ENCODE data around the gene SNX8.

SNX8 gene

GRCh38 chr7:2219606-2220005 lies 94.6 kb downstream of the SNX8 start:
- TF ChIP-seq ZBTB7A (IDR thresholded peaks at IDR 0.05; ENCODE audit: low read depth): no peak
- no peak for TF ChIP-seq EP300 (IDR thresholded peaks at IDR 0.05; ENCODE audit: borderline replicate concordance)
- TF ChIP-seq YY1 (IDR thresholded peaks at IDR 0.05; ENCODE audit: low read depth): no peak
- TF ChIP-seq USF1 (IDR thresholded peaks at IDR 0.05): no peak
- no peak for TF ChIP-seq TEAD4 (IDR thresholded peaks at IDR 0.05)
- TF ChIP-seq REST (IDR thresholded peaks at IDR 0.05; ENCODE audit: low read depth): no peak
- no peak for TF ChIP-seq TCF12 (IDR thresholded peaks at IDR 0.05; ENCODE audit: low read depth)
- TF ChIP-seq MAX (IDR thresholded peaks at IDR 0.05): no peak
- TF ChIP-seq TAF1 (IDR thresholded peaks at IDR 0.05; ENCODE audit: low read depth): no peak
- no peak for TF ChIP-seq EGR1 (IDR thresholded peaks at IDR 0.05)
- no peak for TF ChIP-seq FOXM1 (IDR thresholded peaks at IDR 0.05; ENCODE audit: borderline replicate concordance, low read depth)
- no peak for TF ChIP-seq CEBPB (IDR thresholded peaks at IDR 0.05)

GRCh38 chr7:2219136-2219535 lies 95.1 kb downstream of the SNX8 start:
- no peak for TF ChIP-seq RAD21 (IDR thresholded peaks at IDR 0.05; ENCODE audit: low read depth)
- no peak for TF ChIP-seq USF1 (IDR thresholded peaks at IDR 0.05)
- no peak for TF ChIP-seq EP300 (IDR thresholded peaks at IDR 0.05; ENCODE audit: borderline replicate concordance)
- no peak for TF ChIP-seq NFIC (IDR thresholded peaks at IDR 0.05)
- no peak for TF ChIP-seq ZBTB7A (IDR thresholded peaks at IDR 0.05; ENCODE audit: low read depth)
- no peak for TF ChIP-seq EGR1 (IDR thresholded peaks at IDR 0.05)
- TF ChIP-seq FOXM1 (IDR thresholded peaks at IDR 0.05; ENCODE audit: borderline replicate concordance, low read depth): no peak
- no peak for TF ChIP-seq CEBPB (IDR thresholded peaks at IDR 0.05)
- no peak for TF ChIP-seq TEAD4 (IDR thresholded peaks at IDR 0.05)
- no peak for TF ChIP-seq REST (IDR thresholded peaks at IDR 0.05; ENCODE audit: low read depth)
- TF ChIP-seq TCF12 (IDR thresholded peaks at IDR 0.05; ENCODE audit: low read depth): no peak
- no peak for TF ChIP-seq YY1 (IDR thresholded peaks at IDR 0.05; ENCODE audit: low read depth)
- no peak for TF ChIP-seq MAX (IDR thresholded peaks at IDR 0.05)
- TF ChIP-seq TAF1 (IDR thresholded peaks at IDR 0.05; ENCODE audit: low read depth): no peak
- no peak for TF ChIP-seq CREB1 (IDR thresholded peaks at IDR 0.05; ENCODE audit: low read depth)

GRCh38 chr7:2218444-2218785 lies 95.8 kb downstream of the SNX8 start:
- TF ChIP-seq NFIC (IDR thresholded peaks at IDR 0.05) (no peak), EP300 (IDR thresholded peaks at IDR 0.05; ENCODE audit: borderline replicate concordance) (no peak), ZBTB7A (IDR thresholded peaks at IDR 0.05; ENCODE audit: low read depth) (no peak), TCF12 (IDR thresholded peaks at IDR 0.05; ENCODE audit: low read depth) (no peak), EGR1 (IDR thresholded peaks at IDR 0.05) (no peak), MAX (IDR thresholded peaks at IDR 0.05) (no peak), CREB1 (IDR thresholded peaks at IDR 0.05; ENCODE audit: low read depth) (no peak), TEAD4 (IDR thresholded peaks at IDR 0.05) (no peak), FOXM1 (IDR thresholded peaks at IDR 0.05; ENCODE audit: borderline replicate concordance, low read depth) (no peak), RAD21 (IDR thresholded peaks at IDR 0.05; ENCODE audit: low read depth) (no peak), CEBPB (IDR thresholded peaks at IDR 0.05) (no peak), USF1 (IDR thresholded peaks at IDR 0.05) (no peak), REST (IDR thresholded peaks at IDR 0.05; ENCODE audit: low read depth) (no peak), TAF1 (IDR thresholded peaks at IDR 0.05; ENCODE audit: low read depth) (no peak), YY1 (IDR thresholded peaks at IDR 0.05; ENCODE audit: low read depth) (no peak)

Measured in Ishikawa (cell line).